Brain microvascular endothelial cell (primary cell): Measurements from ENCODE around the gene SSU72.

Source experiments
- DNase-seq: peaks from one replicate; pipeline ENCODE4 v3.0.0-alpha.2; 2020
- H3K27ac ChIP-seq: fragments of 250-450 bp; sonication (Bioruptor Pico); 2 replicates; pipeline ENCODE4 v1.5.1; 2020; ENCODE audit warnings: mild to moderate bottlenecking, moderate library complexity
- H3K27me3 ChIP-seq: fragments of 250-450 bp; sonication (Bioruptor Pico); replicated peaks from 2 replicates; pipeline ENCODE4 v1.5.1; 2020; ENCODE audit warnings: mild to moderate bottlenecking
- H3K36me3 ChIP-seq: fragments of 250-450 bp; sonication (Bioruptor Pico); replicated peaks from 2 replicates; pipeline ENCODE4 v1.5.1; 2020; ENCODE audit warnings: mild to moderate bottlenecking
- H3K4me3 ChIP-seq: 2 replicates; pipeline ENCODE4 v1.5.1; 2011; ENCODE audit warnings: low read depth, mild to moderate bottlenecking, control low read depth, low read length, moderate library complexity
- CTCF ChIP-seq: IDR thresholded peaks from 2 replicates; pipeline ENCODE4 v1.5.1; 2011; ENCODE audit warnings: low read depth, mild to moderate bottlenecking, moderate library complexity, low read length, control low read depth, inconsistent platforms; ENCODE audit errors: missing control alignments
- in situ Hi-C: cut with HindIII; loops from 2 replicates; pipeline ENCODE4 v1.10.0; 2017; ENCODE audit warnings: low sequenced_read_pairs, low pct_ligation_motif_present

Gene SSU72

GRCh38 chr1:1617516-1617915 lies 42.9 kb upstream of the SSU72 start:
- no peak for DNase-seq
- in situ Hi-C loops, result no loop called here
- H3K27ac ChIP-seq, result no peak overlapping the region
- no peak for TF ChIP-seq CTCF
- H3K36me3 ChIP-seq, result peaks cover 3% of the 10 kb centered on the region
- H3K27me3 ChIP-seq, result no peaks in the 10 kb centered on the region
- H3K4me3 ChIP-seq, result no peak overlapping the region

GRCh38 chr1:1616838-1617237 lies 42.2 kb upstream of the SSU72 start:
- TF ChIP-seq CTCF, result no peak
- no peak for DNase-seq
- H3K4me3 ChIP-seq, result peak overlapping the region; percentile 89
- H3K27me3 ChIP-seq, result no peaks in the 10 kb centered on the region
- in situ Hi-C loops, result no loop called here
- H3K36me3 ChIP-seq, result peaks cover 3% of the 10 kb centered on the region
- H3K27ac ChIP-seq, result no peak overlapping the region

- peak overlapping the region; percentile 100 for H3K27ac ChIP-seq
- no peaks in the 10 kb centered on the region for H3K27me3 ChIP-seq
- H3K4me3 ChIP-seq, result peak overlapping the region; percentile 89
- no peak for DNase-seq
- peaks cover 3% of the 10 kb centered on the region for H3K36me3 ChIP-seq
- no peak for TF ChIP-seq CTCF
- in situ Hi-C loops, result no loop called here
These were observed 41.6 kb upstream of the SSU72 start for GRCh38 chr1:1616045-1616790.

GRCh38 chr1:1615256-1616044 lies 40.8 kb upstream of the SSU72 start, which contains the start of gene MIB2:
MIB2 (plus strand) TSS chr1:1615500; CDS start chr1:1623453, 7,953 bp downstream.
- Histone ChIP-seq H3K4me3 (peak within 1 kb of the TSS; percentile 89), H3K27me3 (no peaks in the 10 kb centered on the region), H3K27ac (peak within 1 kb of the TSS; percentile 100), H3K36me3 (peaks cover 3% of the 10 kb centered on the region)
- no peak for TF ChIP-seq CTCF
- DNase-seq, result peak; percentile 88
- in situ Hi-C loops, result no loop called here

GRCh38 chr1:1614954-1615255 lies 40.2 kb upstream of the SSU72 start:
- no peak for TF ChIP-seq CTCF
- no peaks in the 10 kb centered on the region for H3K27me3 ChIP-seq
- H3K36me3 ChIP-seq, result peaks cover 3% of the 10 kb centered on the region
- peak overlapping the region; percentile 89 for H3K4me3 ChIP-seq
- H3K27ac ChIP-seq, result peak overlapping the region; percentile 100
- in situ Hi-C loops, result no loop called here
- no peak for DNase-seq
